ENCODE data around the gene GLIS1. TPM values are rescaled to one million over a fixed set of nuclear protein-coding genes. Genes with fewer than 3 reads are reported as not detected.
A peak's percentile ranks its signal among the peaks of the same experiment; 100 is the strongest.

GLIS1 gene
- polyA plus RNA-seq, 1 experiment, result 1.9 TPM

DNA sequence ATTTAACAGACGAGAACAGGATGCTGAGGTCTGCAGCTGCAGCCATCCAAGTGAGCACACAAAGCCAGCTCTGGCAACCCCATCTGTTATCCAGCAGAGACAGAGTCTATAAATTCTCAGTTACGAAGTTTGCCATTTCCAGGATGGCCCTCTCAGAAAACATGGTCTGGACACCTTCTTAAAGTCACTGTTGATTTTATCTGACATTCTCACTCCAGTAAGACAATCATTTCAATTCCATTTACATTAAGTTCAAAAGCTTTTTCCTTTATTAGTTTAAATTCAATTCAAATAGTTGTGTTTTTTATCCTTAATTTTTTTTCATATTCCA is 154.2 kb downstream of the GLIS1 start:
- ChIA-PET POLR2A (no interaction called here), CTCF (interaction anchor here (0.7 kb wide), 1 partner anchor 75 kb away, joined by 3 read pairs; no protein-coding TSS in a partner anchor)
- TF ChIP-seq, protein P1, sequence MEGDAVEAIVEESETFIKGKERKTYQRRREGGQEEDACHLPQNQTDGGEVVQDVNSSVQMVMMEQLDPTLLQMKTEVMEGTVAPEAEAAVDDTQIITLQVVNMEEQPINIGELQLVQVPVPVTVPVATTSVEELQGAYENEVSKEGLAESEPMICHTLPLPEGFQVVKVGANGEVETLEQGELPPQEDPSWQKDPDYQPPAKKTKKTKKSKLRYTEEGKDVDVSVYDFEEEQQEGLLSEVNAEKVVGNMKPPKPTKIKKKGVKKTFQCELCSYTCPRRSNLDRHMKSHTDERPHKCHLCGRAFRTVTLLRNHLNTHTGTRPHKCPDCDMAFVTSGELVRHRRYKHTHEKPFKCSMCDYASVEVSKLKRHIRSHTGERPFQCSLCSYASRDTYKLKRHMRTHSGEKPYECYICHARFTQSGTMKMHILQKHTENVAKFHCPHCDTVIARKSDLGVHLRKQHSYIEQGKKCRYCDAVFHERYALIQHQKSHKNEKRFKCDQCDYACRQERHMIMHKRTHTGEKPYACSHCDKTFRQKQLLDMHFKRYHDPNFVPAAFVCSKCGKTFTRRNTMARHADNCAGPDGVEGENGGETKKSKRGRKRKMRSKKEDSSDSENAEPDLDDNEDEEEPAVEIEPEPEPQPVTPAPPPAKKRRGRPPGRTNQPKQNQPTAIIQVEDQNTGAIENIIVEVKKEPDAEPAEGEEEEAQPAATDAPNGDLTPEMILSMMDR (IDR thresholded peaks at IDR 0.05; ENCODE audit: insufficient read depth, low read depth, low read length), result no peak
- DNase-seq (ENCODE audit: low read depth), result no peak
- no peak overlapping the region for H3K4me3 ChIP-seq (ENCODE audit: low read depth, low read length)
- no peaks in the 10 kb centered on the region for H3K27me3 ChIP-seq (ENCODE audit: control insufficient read depth, insufficient read depth, low read length)
- H3K36me3 ChIP-seq (ENCODE audit: control insufficient read depth, insufficient read depth, low read length), result no peaks in the 10 kb centered on the region

DNA sequence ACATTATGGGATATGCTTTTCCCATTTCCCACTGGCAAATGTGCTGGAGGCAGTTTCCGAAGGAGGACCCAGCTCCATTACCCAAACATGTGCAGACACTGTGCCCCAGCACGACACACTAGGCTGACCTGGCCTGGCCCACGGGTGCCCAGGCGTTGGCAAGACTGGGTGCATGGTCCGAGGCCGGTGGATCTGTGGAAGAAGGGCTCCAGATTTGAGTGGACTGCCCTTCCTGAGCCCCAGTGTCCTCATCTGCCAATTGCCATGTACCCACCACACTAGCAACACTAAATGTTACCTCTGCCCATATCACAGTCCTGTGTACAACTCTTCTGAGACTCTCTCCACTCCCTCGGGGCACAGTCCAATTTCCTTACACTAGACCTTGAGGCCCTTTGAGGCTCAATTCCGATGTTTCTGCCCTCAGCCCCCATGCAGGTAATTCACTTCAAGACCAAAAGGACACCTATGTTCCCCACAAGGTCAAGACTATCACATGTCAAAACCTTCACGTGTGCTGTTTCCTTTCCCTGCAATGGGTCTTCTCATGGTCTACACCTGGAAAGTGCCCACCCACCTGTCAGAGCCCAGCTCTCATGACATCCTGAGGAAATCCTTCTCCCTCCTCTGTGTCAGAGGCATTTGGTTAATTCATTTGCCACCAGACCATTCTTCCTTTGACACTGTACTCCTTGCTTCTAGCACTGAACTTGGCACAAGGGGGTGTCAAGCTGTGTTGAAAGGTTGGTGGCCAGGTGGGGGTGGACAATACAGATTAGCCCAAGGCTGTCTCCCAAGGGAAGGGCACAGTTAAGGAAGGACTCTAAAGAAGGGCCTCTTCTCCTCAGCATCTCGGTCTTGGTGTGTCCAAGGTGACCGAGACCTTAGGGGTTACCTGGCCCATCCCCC is 154.8 kb downstream of the GLIS1 start:
- POLR2A ChIA-PET, result interaction anchor here (0.6 kb wide), 1 partner anchor 148 kb away, joined by 4 read pairs; no protein-coding TSS in a partner anchor
- TF ChIP-seq, protein P1 (IDR thresholded peaks at IDR 0.05; ENCODE audit: insufficient read depth, low read depth, low read length), result no peak
- DNase-seq (ENCODE audit: low read depth), result no peak
- H3K4me3 ChIP-seq (ENCODE audit: low read depth, low read length), result no peak overlapping the region
- no peaks in the 10 kb centered on the region for H3K27me3 ChIP-seq (ENCODE audit: control insufficient read depth, insufficient read depth, low read length)
- CTCF ChIA-PET, result interaction anchor here (0.9 kb wide), 1 partner anchor 19 kb away, joined by 3 read pairs; no protein-coding TSS in a partner anchor
- no peaks in the 10 kb centered on the region for H3K36me3 ChIP-seq (ENCODE audit: control insufficient read depth, insufficient read depth, low read length)

DNA sequence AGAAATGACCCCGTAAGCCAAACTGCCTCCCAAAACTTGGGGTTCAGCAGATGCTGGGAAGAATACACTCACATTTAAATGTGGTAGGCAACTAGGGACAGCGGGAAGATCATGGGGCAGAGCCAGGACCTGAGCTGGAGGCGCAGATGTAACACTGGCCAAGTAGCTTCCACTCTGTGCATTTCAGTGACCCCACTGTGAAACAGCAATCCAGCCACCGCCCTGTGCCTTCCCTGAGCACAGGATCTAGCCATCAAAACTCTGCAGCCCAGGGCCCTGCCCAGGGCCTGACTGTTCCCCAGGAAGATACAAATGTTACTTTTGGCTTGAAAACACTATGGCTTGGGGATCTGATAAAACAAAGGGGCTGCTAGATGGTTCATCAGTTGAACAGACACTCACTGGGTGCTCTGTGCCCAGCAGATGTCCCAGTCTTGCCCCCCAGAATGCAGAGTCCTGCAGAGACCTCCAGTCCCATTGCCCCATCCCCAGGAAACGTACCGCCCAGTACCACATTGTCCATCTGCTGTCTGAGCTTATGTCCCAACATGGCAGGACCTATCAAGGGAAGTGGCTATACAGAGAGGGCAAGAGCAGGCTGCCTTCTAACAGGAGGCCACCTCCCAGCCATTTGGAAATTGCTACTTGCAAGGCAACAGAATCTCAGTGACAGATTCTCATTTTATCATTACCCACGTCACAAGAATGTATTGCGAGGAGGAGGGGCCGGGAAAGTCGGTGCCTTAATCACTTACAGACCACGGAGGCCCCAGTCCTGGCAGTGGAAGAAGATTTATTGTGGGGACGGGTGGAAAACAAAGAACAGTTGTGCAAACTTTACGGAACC is 155.7 kb downstream of the GLIS1 start:
- Histone ChIP-seq H3K27me3 (ENCODE audit: control insufficient read depth, insufficient read depth, low read length) (no peaks in the 10 kb centered on the region), H3K4me3 (ENCODE audit: low read depth, low read length) (no peak overlapping the region), H3K36me3 (ENCODE audit: control insufficient read depth, insufficient read depth, low read length) (no peaks in the 10 kb centered on the region)
- ChIA-PET POLR2A (interaction anchor here (0.6 kb wide), 1 partner anchor 149 kb away, joined by 4 read pairs; no protein-coding TSS in a partner anchor), CTCF (interaction anchor here (0.6 to 2.0 kb wide), 3 partner anchors 20 to 761 kb away, joined by 3 to 4 read pairs (median 3); no protein-coding TSS in a partner anchor)
- peak; percentile 69 for DNase-seq (ENCODE audit: low read depth)
- TF ChIP-seq, protein P1 (IDR thresholded peaks at IDR 0.05; ENCODE audit: insufficient read depth, low read depth, low read length), result no peak

DNA sequence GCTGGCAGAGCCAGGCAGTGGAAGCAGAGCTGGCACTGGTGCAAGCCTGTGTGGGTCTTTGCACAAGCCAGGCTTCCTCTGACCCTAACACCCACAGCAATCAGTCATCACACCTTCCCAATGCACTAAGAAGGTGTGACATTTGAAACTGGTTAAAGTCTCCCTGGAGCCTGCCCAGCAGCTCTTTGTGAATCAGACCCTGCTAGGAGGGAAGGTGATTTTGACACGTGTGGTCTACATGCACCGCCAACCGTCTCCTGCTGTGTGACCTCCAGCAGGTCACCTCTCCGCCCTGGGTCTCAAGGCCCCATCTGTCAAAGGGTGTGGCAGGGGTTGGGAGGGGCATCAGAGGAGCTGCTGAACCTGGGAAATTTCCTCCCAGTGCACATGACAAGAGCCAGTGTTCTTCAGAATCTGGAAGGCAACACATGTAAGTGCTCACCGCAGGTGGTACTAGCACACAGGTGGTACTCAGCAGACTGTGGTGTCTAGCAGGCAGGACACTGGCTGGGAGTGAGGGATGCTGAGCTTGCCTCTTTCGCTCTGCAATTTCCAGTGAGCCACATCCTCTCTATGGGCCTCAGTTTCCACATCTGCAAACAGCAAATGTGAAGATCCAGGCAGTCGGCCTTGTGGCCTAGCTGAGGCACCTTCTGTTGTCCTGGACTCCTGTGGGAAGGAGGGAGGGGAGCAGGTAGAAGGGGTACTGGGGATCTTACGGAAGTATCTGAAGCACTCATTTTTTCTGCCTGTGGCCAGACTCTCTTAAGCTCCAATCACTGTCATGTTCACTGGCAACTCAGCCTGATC is 156.5 kb downstream of the GLIS1 start:
- ChIA-PET CTCF (interaction anchor here (0.6 to 2.0 kb wide), 3 partner anchors 9 to 762 kb away, joined by 3 to 4 read pairs (median 3); no protein-coding TSS in a partner anchor), POLR2A (no interaction called here)
- no peak for DNase-seq (ENCODE audit: low read depth)
- no peak overlapping the region for H3K4me3 ChIP-seq (ENCODE audit: low read depth, low read length)
- TF ChIP-seq, protein P1 (IDR thresholded peaks at IDR 0.05; ENCODE audit: insufficient read depth, low read depth, low read length), result no peak
- H3K36me3 ChIP-seq (ENCODE audit: control insufficient read depth, insufficient read depth, low read length), result no peaks in the 10 kb centered on the region
- H3K27me3 ChIP-seq (ENCODE audit: control insufficient read depth, insufficient read depth, low read length), result no peaks in the 10 kb centered on the region

Measured in BJ (cell line).